GM19025 (cell line): Measurements from ENCODE around the gene TXK.

ENCODE experiments used
- ATAC-seq: cut with Tn5 transposase; IDR thresholded peaks from one replicate; pipeline ENCODE4 v1.9.1; 2021; ENCODE audit warnings: mild to moderate bottlenecking, low read depth, moderate library complexity; ENCODE audit not compliant: unreplicated experiment

Gene TXK

GRCh38 chr4:48138511-48138910 lies 4.5 kb upstream of the TXK start:
- no peak for ATAC-seq

- ATAC-seq = no peak
Observed at GRCh38 chr4:48137846-48138245, 3.8 kb upstream of the TXK start.

- no peak for ATAC-seq
Observed at GRCh38 chr4:48133669-48134068, 381 bp downstream of the TXK start.

GRCh38 chr4:48131736-48132135 lies 2.3 kb downstream of the TXK start:
- ATAC-seq = no peak

GRCh38 chr4:48130100-48130499 lies 4.0 kb downstream of the TXK start:
- ATAC-seq = no peak

- no peak for ATAC-seq
Observed at GRCh38 chr4:48129307-48130014, 4.6 kb downstream of the TXK start.

- peak; percentile 88 for ATAC-seq
Observed at GRCh38 chr4:48127682-48128404, 6.2 kb downstream of the TXK start.

- ATAC-seq = no peak
Observed at GRCh38 chr4:48127231-48127630, 6.8 kb downstream of the TXK start.

- ATAC-seq = no peak
Observed at GRCh38 chr4:48126621-48127020, 7.4 kb downstream of the TXK start.

- no peak for ATAC-seq
Observed at GRCh38 chr4:48124870-48125269, 9.2 kb downstream of the TXK start.

- no peak for ATAC-seq
Observed at GRCh38 chr4:48122756-48123155, 11.3 kb downstream of the TXK start.

- ATAC-seq = no peak
Observed at GRCh38 chr4:48121180-48121579, 12.9 kb downstream of the TXK start.

- no peak for ATAC-seq
Observed at GRCh38 chr4:48120132-48120531, 13.9 kb downstream of the TXK start.

- no peak for ATAC-seq
Observed at GRCh38 chr4:48119646-48120045, 14.4 kb downstream of the TXK start.

- no peak for ATAC-seq
Observed at GRCh38 chr4:48118081-48118480, 16.0 kb downstream of the TXK start.

GRCh38 chr4:48116582-48116981 lies 17.5 kb downstream of the TXK start:
- ATAC-seq = no peak

GRCh38 chr4:48114412-48114811 lies 19.6 kb downstream of the TXK start:
- no peak for ATAC-seq

- ATAC-seq = no peak
Observed at GRCh38 chr4:48112017-48112667, 21.9 kb downstream of the TXK start.

- ATAC-seq = no peak
Observed at GRCh38 chr4:48110452-48110978, 23.5 kb downstream of the TXK start.

- peak; percentile 86 for ATAC-seq
Observed at GRCh38 chr4:48109413-48110263, 24.4 kb downstream of the TXK start.
